ENCODE measurements around the gene PXDC1.
A peak's percentile ranks its signal among the peaks of the same experiment; 100 is the strongest.
"Not testable (repeated sequence)": the region's sequence is repeated elsewhere in the genome, so short reads cannot be mapped to it uniquely, and the experiment has no call there.

Gene PXDC1

DNA sequence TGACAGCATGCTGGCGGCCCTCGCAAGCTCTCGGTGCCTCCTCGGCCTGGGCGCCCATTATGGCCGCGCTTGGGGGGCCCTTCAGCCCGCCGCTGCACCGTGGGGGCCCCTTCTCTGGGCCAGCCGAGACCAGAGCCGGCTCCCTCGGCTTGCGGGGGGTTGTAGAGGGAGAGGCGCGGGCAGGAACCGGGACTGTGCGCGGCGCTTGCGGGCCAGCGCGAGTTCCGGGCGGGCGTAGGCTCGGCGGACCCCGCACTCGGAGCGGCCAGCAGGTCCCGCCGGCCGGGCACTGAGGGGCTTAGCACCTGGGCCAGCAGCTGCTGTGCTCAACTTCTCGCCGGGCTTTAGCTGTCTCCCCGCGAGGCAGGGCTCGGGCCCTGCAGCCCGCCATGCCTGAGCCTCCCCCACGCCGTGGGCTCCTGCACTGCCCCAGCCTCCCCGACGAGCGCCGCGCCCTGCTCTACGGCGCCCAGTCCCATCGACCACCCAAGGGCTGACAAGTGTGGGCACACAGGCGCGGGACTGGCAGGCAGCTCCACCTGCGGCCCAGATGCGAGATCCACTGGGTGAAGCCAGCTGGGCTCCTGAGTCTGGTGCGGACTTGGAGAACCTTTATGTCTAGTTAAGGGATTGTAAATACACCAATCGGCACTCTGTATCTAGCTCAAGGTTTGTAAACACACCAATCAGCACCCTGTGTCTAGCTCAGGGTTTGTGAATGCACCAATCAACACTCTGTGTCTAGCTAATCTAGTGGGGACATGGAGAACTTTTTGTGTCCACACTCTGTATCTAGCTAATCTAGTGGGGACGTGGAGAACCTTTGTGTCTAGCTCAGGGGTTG is 6.7 kb upstream of the PXDC1 start:
- peaks cover 14% of the 10 kb centered on the region for H3K4me1 ChIP-seq (ENCODE audit: control insufficient read depth, insufficient read depth, low read length)
- H3K4me3 ChIP-seq (ENCODE audit: low read length); H3K9me3 ChIP-seq (ENCODE audit: control insufficient read depth, low read length); DNase-seq (ENCODE audit: low read depth); H3K36me3 ChIP-seq (ENCODE audit: control insufficient read depth, insufficient read depth, low read length, severe bottlenecking); H3K27me3 ChIP-seq (replicated peaks; ENCODE audit: control insufficient read depth, insufficient read depth, low read length); H3K9ac ChIP-seq (ENCODE audit: low read length): not testable (repeated sequence)

DNA sequence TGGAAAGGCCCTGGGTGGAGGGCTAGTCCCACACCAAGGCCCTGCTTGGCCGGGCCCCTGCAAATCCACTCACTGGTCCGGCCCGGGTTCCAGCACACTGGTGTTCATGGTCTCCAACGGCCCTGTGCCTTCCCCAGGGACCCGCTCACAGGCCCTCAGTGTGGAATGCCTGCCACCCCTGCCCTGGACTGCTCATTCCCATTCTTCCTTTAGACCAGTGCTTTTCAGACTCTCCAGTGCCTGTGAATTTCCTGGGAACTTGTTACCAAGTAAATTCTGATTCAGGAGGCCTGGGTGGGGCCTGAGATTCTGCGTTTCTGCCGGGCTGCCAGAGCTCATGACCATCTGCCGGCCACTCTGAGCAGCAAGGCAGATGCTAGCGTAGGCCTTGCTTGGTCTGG is 5.7 kb upstream of the PXDC1 start:
- H3K9ac ChIP-seq (ENCODE audit: low read length) = peak overlapping the region; percentile 39
- no peaks in the 10 kb centered on the region for H3K9me3 ChIP-seq (ENCODE audit: control insufficient read depth, low read length)
- peaks cover 14% of the 10 kb centered on the region for H3K4me1 ChIP-seq (ENCODE audit: control insufficient read depth, insufficient read depth, low read length)
- no peaks in the 10 kb centered on the region for H3K27me3 ChIP-seq (replicated peaks; ENCODE audit: control insufficient read depth, insufficient read depth, low read length)
- no peaks in the 10 kb centered on the region for H3K36me3 ChIP-seq (ENCODE audit: control insufficient read depth, insufficient read depth, low read length, severe bottlenecking)
- DNase-seq (ENCODE audit: low read depth) = no peak
- no peak overlapping the region for H3K4me3 ChIP-seq (ENCODE audit: low read length)

DNA sequence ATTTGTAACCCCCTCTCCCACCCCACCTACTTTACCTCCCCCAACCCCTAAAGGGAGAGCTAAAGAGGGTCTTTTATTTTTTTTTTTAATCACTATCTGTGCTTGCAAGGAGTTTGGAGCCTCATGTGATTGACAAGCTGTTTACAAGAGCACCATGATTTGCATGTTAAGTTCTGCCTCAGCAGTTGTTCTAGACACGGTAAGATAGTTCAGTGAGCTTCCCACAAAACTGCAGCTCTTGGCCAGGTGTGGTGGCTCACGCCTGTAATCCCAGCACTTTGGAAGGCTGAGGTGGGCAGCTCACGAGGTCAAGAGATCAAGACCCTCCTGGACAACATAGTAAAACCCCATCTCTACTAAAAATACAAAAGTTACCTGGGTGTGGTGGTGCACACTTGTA is 5.0 kb upstream of the PXDC1 start:
- no peaks in the 10 kb centered on the region for H3K9me3 ChIP-seq (ENCODE audit: control insufficient read depth, low read length)
- no peak for DNase-seq (ENCODE audit: low read depth)
- no peaks in the 10 kb centered on the region for H3K36me3 ChIP-seq (ENCODE audit: control insufficient read depth, insufficient read depth, low read length, severe bottlenecking)

DNA sequence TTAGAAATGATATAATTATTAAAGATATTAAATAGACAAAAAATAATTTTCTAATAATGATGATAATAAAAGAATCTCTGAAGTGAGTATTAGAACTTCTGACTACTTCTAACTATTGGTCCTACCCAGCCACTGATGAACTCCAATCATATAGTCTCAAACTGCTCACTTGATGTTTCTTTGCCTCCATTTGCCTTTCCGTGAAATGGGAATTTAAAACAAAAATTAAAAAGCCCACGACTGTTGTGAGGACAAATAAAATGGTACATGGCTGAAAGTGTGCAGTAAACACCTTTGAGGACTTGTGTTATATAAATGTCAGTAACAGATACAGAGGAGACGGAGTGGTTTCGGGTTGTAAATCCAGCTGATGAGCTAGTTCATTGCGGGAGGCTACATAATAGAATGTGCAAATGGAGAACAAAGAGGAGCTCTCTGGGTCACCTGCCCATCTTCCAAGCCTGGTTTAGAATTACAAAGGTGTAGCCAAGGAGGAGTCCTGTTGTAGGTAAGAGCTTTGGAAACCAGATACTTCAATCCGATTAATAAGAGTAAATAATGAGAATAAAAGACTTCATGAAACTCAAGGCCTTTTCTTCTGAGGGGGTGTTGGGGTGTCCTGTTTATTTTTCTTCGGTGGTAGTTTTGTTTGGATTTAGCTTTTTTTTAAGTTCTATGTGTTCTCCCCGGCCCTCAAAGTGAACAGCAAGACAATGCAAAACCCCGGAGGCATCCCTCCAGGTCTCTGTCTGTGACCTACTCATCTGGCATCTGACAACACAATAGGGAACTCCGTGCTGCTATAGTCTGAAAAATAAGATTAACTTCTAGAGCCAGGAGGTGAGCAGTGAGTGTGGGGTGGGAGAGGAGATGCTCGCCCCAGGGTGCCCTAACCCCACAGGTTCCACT is 4.4 kb upstream of the PXDC1 start:
- no peak overlapping the region for H3K4me3 ChIP-seq (ENCODE audit: low read length)
- no peaks in the 10 kb centered on the region for H3K27me3 ChIP-seq (replicated peaks; ENCODE audit: control insufficient read depth, insufficient read depth, low read length)
- peaks cover 14% of the 10 kb centered on the region for H3K4me1 ChIP-seq (ENCODE audit: control insufficient read depth, insufficient read depth, low read length)
- no peaks in the 10 kb centered on the region for H3K36me3 ChIP-seq (ENCODE audit: control insufficient read depth, insufficient read depth, low read length, severe bottlenecking)
- no peaks in the 10 kb centered on the region for H3K9me3 ChIP-seq (ENCODE audit: control insufficient read depth, low read length)
- no peak for DNase-seq (ENCODE audit: low read depth)
- H3K9ac ChIP-seq (ENCODE audit: low read length) = no peak overlapping the region

More for the DNA sequence above, 5.0 kb upstream of the PXDC1 start:
- H3K4me3 ChIP-seq (ENCODE audit: low read length) = no peak overlapping the region
- peaks cover 14% of the 10 kb centered on the region for H3K4me1 ChIP-seq (ENCODE audit: control insufficient read depth, insufficient read depth, low read length)
- no peaks in the 10 kb centered on the region for H3K27me3 ChIP-seq (replicated peaks; ENCODE audit: control insufficient read depth, insufficient read depth, low read length)
- H3K9ac ChIP-seq (ENCODE audit: low read length) = no peak overlapping the region

DNA sequence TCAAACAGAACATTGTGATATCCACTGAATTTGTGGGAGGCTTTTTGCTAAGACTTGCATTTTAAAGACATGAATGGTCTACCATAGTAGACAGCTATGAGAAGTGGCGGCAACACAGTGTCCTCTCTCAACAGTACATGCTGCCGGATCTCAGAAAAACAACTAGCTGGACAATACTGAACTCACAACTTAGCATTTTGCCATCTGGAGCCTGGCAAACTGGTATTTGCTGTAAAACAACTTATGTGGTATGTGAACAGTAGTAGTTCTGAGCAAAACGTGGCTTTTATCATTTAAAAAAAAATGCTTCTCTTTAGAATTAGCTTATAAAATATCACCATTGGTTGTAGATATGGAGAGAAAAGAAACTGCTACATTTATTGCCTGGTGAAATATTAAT is 3.3 kb upstream of the PXDC1 start:
- H3K9me3 ChIP-seq (ENCODE audit: control insufficient read depth, low read length) = no peaks in the 10 kb centered on the region
- H3K36me3 ChIP-seq (ENCODE audit: control insufficient read depth, insufficient read depth, low read length, severe bottlenecking) = no peaks in the 10 kb centered on the region
- no peak for DNase-seq (ENCODE audit: low read depth)
- no peak overlapping the region for H3K4me3 ChIP-seq (ENCODE audit: low read length)
- peaks cover 10% of the 10 kb centered on the region for H3K4me1 ChIP-seq (ENCODE audit: control insufficient read depth, insufficient read depth, low read length)
- no peak overlapping the region for H3K9ac ChIP-seq (ENCODE audit: low read length)
- no peaks in the 10 kb centered on the region for H3K27me3 ChIP-seq (replicated peaks; ENCODE audit: control insufficient read depth, insufficient read depth, low read length)

DNA sequence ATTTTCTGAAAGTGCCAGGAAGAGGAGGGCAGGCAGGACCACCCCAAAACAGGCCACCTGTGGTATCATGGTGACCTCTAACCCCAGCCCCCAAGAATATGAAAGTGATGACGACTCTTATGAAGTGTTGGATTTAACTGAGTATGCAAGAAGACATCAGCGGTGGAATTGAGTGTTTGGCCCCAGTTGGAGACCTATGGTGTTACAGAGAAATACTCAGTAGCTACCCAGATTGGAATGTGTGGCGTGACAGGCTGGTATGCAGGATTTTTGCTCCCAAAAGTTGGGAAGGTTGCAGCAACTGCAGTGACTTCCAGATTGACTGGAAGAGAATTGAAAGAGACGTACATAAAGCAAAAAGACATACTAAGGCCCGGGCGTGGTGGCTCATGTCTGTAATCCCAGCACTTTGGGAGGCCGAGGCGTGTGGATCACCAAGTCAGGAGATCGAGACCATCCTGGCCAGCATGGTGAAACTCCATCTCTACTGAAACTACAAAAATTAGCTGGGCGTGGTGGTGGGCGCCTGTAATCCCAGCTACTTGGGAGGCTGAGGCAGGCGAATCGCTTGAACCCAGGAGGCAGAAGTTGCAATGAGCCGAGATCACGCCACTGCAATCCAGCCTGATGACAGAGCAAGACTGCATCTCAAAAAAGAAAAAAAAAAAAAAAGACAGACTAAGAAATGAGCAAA is 2.7 kb upstream of the PXDC1 start:
- H3K36me3 ChIP-seq (ENCODE audit: control insufficient read depth, insufficient read depth, low read length, severe bottlenecking); H3K4me3 ChIP-seq (ENCODE audit: low read length); H3K9me3 ChIP-seq (ENCODE audit: control insufficient read depth, low read length); H3K9ac ChIP-seq (ENCODE audit: low read length); DNase-seq (ENCODE audit: low read depth); H3K27me3 ChIP-seq (replicated peaks; ENCODE audit: control insufficient read depth, insufficient read depth, low read length); H3K4me1 ChIP-seq (ENCODE audit: control insufficient read depth, insufficient read depth, low read length): not testable (repeated sequence)

DNA sequence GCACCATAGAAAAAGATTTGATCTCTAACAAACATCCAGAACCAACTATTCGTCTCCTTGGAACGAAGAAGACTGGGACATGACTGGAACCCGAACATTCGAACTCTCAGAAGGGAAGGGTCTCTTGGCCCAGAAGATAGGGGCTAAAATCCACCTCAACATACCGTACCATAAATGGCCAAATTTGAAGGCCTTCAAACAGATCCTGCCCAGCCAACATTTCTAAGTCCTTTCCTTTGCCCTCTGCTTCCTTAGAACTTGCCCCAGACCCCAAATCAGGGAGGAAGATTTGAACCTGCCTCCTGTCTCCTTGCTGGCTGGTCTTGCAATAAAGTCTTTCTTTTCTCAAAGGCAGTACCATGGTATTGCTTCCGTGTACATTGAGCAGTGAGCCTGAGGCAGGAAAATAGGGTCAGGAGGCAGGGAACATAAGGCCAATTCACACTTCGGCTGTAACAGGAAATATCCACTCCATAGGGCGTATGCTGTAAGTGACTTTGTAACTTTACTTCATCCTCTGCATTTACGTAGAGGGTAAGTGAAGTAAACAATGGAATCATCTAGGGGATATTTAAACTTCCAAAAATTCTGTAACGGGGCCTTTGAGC is 1.8 kb upstream of the PXDC1 start:
- DNase-seq (ENCODE audit: low read depth) = no peak
- Histone ChIP-seq H3K4me1 (ENCODE audit: control insufficient read depth, insufficient read depth, low read length) (peaks cover 7% of the 10 kb centered on the region), H3K27me3 (replicated peaks; ENCODE audit: control insufficient read depth, insufficient read depth, low read length) (no peaks in the 10 kb centered on the region), H3K9me3 (ENCODE audit: control insufficient read depth, low read length) (no peaks in the 10 kb centered on the region), H3K4me3 (ENCODE audit: low read length) (peak overlapping the region; percentile 36), H3K36me3 (ENCODE audit: control insufficient read depth, insufficient read depth, low read length, severe bottlenecking) (peaks cover 4% of the 10 kb centered on the region), H3K9ac (ENCODE audit: low read length) (no peak overlapping the region)

DNA sequence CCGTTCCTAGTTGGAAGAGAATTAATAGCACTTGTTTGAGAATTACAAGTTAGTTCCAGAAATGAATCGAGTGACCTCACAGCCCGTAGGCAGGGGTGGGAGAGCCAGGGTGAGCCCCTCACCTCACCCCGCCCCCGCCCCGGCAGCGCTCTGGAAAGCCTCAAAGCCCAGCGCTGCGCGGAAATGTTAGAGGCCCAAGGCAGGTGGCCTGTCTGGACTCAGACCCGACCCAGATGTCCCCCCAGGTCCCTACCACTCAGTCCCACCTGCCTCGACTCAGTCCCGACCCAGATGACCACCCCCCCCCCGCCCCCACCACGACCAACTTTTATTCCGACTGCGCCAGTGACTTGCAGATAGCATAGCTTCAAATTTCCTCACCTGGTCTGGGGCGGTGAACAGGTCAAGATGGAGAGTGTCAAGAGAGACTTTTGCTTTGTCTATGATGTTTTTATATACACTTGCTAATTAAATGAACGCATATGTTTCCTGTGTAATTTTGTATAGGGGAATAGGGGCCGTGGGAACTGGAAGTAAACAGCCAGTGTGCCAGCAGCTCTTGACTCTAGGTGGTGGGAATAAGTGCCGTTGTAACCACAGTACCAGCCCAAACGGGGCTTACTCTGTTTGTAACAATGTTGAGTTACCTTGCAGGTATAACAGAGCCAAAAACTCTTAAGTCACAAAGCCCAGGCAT is 1.2 kb upstream of the PXDC1 start:
- DNase-seq (ENCODE audit: low read depth) = no peak
- Histone ChIP-seq H3K9ac (ENCODE audit: low read length) (peak overlapping the region; percentile 92), H3K9me3 (ENCODE audit: control insufficient read depth, low read length) (no peaks in the 10 kb centered on the region), H3K4me1 (ENCODE audit: control insufficient read depth, insufficient read depth, low read length) (peaks cover 12% of the 10 kb centered on the region), H3K36me3 (ENCODE audit: control insufficient read depth, insufficient read depth, low read length, severe bottlenecking) (peaks cover 4% of the 10 kb centered on the region), H3K4me3 (ENCODE audit: low read length) (peak overlapping the region; percentile 91), H3K27me3 (replicated peaks; ENCODE audit: control insufficient read depth, insufficient read depth, low read length) (no peaks in the 10 kb centered on the region)

DNA sequence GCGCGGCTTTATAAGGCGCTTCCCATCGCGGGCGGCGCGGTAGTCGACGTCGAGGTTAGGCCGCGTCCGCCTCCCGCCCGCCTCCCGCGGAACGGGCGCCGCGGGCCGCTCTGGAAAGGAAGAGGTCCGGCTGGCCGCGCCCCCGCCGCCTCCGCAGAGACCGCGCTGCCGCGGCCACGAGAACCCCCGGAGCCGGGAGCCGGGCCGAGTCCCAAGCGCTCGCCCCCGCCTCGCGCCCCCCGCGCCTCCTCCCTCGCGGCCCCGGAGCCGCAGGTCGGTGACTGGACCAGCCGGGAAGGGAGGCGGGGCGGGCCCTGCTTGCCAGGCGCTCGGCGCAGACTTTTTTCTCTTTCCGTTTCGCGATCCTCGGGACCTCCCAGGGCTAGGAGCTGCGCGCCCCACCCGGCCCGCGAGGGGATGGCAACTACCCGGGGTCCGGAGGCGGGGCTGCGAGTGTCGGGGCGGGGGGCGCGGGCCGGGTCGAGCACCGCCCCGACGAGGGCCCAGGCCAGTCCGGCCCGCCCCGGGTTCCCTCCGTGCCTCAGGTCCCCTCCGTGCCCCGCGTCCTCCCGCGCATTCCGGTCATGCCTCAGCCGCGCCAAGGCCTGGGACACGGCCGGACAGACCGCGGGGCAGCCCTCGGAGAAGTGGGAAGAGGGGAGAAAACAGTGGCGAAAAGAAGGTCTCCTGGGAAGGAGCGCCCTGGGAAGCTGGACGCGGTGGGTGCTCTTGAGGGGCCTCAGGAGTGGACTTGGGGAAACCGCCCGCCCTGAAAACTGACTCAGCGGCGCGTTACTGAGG is 417 bp upstream of the PXDC1 start:
- peak; percentile 97 for DNase-seq (ENCODE audit: low read depth)
- no peaks in the 10 kb centered on the region for H3K27me3 ChIP-seq (replicated peaks; ENCODE audit: control insufficient read depth, insufficient read depth, low read length)
- H3K9ac ChIP-seq (ENCODE audit: low read length) = peak overlapping the region; percentile 92
- peaks cover 4% of the 10 kb centered on the region for H3K36me3 ChIP-seq (ENCODE audit: control insufficient read depth, insufficient read depth, low read length, severe bottlenecking)
- no peaks in the 10 kb centered on the region for H3K9me3 ChIP-seq (ENCODE audit: control insufficient read depth, low read length)
- H3K4me1 ChIP-seq (ENCODE audit: control insufficient read depth, insufficient read depth, low read length) = peaks cover 19% of the 10 kb centered on the region
- H3K4me3 ChIP-seq (ENCODE audit: low read length) = peak overlapping the region; percentile 91

Data from adipocyte (in vitro differentiated cells).